SK-N-MC (cell line): Measurements from ENCODE around the gene SNAPIN.

Experiments used
- DNase-seq: peaks from one replicate; pipeline ENCODE4 v3.0.0-alpha.2; 2011; ENCODE audit warnings: low read depth, low spot score
- H3K27ac ChIP-seq: fragments of 200-600 bp; sonication (generic); 2 replicates; pipeline ENCODE4 v1.5.1; 2016; ENCODE audit warnings: mixed run types
- H3K36me3 ChIP-seq: fragments of 200-600 bp; sonication (generic); 2 replicates; pipeline ENCODE4 v1.6.1; 2017; ENCODE audit warnings: antibody characterized with exemption, low read length, mixed read lengths; ENCODE audit not compliant: insufficient read depth
- H3K4me3 ChIP-seq: fragments of 200-600 bp; sonication (generic); 2 replicates; pipeline ENCODE4 v1.5.1; 2016
- H3K9ac ChIP-seq: fragments of 200-600 bp; sonication (generic); 2 replicates; pipeline ENCODE4 v1.8.0; 2017; ENCODE audit warnings: mixed run types, mixed read lengths; ENCODE audit not compliant: insufficient read length
- H3K9me3 ChIP-seq: fragments of 200-600 bp; sonication (generic); 2 replicates; pipeline ENCODE4 v1.6.1; 2017; ENCODE audit warnings: low read depth, mild to moderate bottlenecking, antibody characterized with exemption, low read length, moderate library complexity, mixed read lengths
- EZH2 ChIP-seq: fragments of 200-600 bp; sonication (generic); IDR thresholded peaks from one replicate; pipeline ENCODE4 v1.6.1; 2017; ENCODE audit warnings: antibody characterized with exemption
- FOXP2 ChIP-seq: optimal IDR thresholded peaks from 2 replicates; pipeline ENCODE3; 2011; ENCODE audit warnings: mild to moderate bottlenecking, moderate library complexity; ENCODE audit not compliant: insufficient read depth; ENCODE audit errors: extremely low read length, control extremely low read depth
- POLR2AphosphoS5 ChIP-seq: IDR thresholded peaks from 2 replicates; pipeline ENCODE4 v1.6.1; 2012; ENCODE audit warnings: mild to moderate bottlenecking, low read depth, low read length, borderline replicate concordance

The SNAPIN gene

DNA sequence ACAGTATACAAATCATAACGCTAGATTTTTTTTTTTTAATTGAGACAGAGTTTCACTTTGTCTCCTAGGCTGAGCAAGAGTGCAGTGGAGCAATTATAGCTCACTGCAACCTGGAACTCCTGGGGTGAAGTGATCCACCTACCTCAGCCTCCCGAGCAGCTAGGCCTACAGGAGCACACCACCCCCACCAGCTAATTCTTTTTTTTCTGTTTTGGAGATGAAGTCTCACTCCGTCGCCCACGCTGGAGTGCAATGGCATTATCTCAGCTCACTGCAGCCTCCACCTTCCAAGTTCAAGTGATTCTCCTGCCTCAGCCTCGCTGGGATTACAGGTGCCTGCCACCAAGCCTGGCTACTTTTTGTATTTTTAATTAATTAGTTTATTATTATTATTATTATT, 41.3 kb downstream of the SNAPIN start:
- DNase-seq = no peak
- H3K9ac ChIP-seq = no peak overlapping the region
- H3K9me3 ChIP-seq = no peaks in the 10 kb centered on the region
- H3K36me3 ChIP-seq = no peaks in the 10 kb centered on the region
- no peak overlapping the region for H3K4me3 ChIP-seq
- TF ChIP-seq POLR2AphosphoS5 = no peak
- no peak for TF ChIP-seq FOXP2
- no peak for TF ChIP-seq EZH2
- H3K27ac ChIP-seq = no peak overlapping the region

DNA sequence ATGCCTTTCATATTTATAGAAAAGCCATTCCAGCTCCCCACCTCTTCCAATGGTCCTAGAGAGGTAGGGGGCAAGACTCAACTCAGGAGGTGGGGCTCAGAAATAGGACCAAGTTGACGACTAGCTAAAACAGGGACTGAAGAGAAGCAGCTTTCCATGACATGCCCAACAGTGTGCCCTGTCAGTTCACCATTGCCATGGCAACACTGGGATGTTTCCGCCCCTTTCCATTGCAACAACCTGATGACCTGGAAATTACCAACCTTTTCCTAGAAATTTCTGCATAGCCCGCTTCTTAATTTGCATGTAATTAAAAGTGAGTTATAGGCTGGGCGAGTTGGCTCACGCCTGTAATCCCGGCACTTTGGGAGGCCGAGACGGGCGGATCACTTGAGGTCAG, 47.0 kb downstream of the SNAPIN start:
- Histone ChIP-seq H3K4me3 (no peak overlapping the region), H3K9ac (no peak overlapping the region), H3K36me3 (no peaks in the 10 kb centered on the region), H3K27ac (no peak overlapping the region), H3K9me3 (no peaks in the 10 kb centered on the region)
- TF ChIP-seq POLR2AphosphoS5 = no peak
- no peak for TF ChIP-seq FOXP2
- no peak for TF ChIP-seq EZH2
- DNase-seq = no peak

- no peak for DNase-seq
- H3K36me3 ChIP-seq = no peaks in the 10 kb centered on the region
- no peak for TF ChIP-seq FOXP2
- TF ChIP-seq POLR2AphosphoS5 = no peak
- no peak for TF ChIP-seq EZH2
Observed at GRCh38 chr1:153711026-153711425, 52.5 kb downstream of the SNAPIN start.

More at GRCh38 chr1:153711026-153711425, 52.5 kb downstream of the SNAPIN start:
- Histone ChIP-seq H3K4me3 (no peak overlapping the region), H3K9ac (no peak overlapping the region), H3K9me3 (no peaks in the 10 kb centered on the region), H3K27ac (no peak overlapping the region)
